WI38 (cell line): ENCODE measurements around the gene ZNF407.

Experiments
- H3K4me3 ChIP-seq: 2 replicates; pipeline ENCODE4 v1.5.1; 2011; ENCODE audit warnings: low read depth, mild to moderate bottlenecking, control low read depth, low read length
- CTCF ChIP-seq: IDR thresholded peaks from 2 replicates; pipeline ENCODE4 v1.5.1; 2012; ENCODE audit warnings: low read depth, mild to moderate bottlenecking, control low read depth, low read length

Gene ZNF407

GRCh38 chr18:74785632-74786031 lies 188.0 kb downstream of the ZNF407 start:
- H3K4me3 ChIP-seq, result no peak overlapping the region
- TF ChIP-seq CTCF, result no peak

GRCh38 chr18:74788657-74789056 lies 191.0 kb downstream of the ZNF407 start:
- TF ChIP-seq CTCF, result no peak
- no peak overlapping the region for H3K4me3 ChIP-seq

GRCh38 chr18:74789078-74789477 lies 191.4 kb downstream of the ZNF407 start:
- H3K4me3 ChIP-seq, result no peak overlapping the region
- TF ChIP-seq CTCF, result no peak

- no peak for TF ChIP-seq CTCF
- no peak overlapping the region for H3K4me3 ChIP-seq
Measured at GRCh38 chr18:74790451-74790850, 192.8 kb downstream of the ZNF407 start.

GRCh38 chr18:74791501-74792194 lies 194.0 kb downstream of the ZNF407 start:
- H3K4me3 ChIP-seq, result no peak overlapping the region

GRCh38 chr18:74793746-74794145 lies 196.1 kb downstream of the ZNF407 start:
- H3K4me3 ChIP-seq, result no peak overlapping the region
- no peak for TF ChIP-seq CTCF

More at GRCh38 chr18:74791501-74792194, 194.0 kb downstream of the ZNF407 start:
- no peak for TF ChIP-seq CTCF

GRCh38 chr18:74795751-74796150 lies 198.1 kb downstream of the ZNF407 start:
- TF ChIP-seq CTCF, result no peak
- H3K4me3 ChIP-seq, result no peak overlapping the region
